Caco-2 (cell line): ENCODE measurements around the gene ACSS1. TPM values are rescaled to one million over a fixed set of nuclear protein-coding genes. Genes with fewer than 3 reads are reported as not detected.

Experiments used
- BruUV-seq: library from RNA; stranded (reverse); fragments of 400-500 nt; replicated peaks from 2 replicates; lab custom pipeline; 2021; lab: Mats Ljungman, UMichigan
- CTCF ChIA-PET: fragments of 300-600 bp; sonication (Branson Sonifier 250); formaldehyde crosslinking; loops from one replicate; lab custom pipeline; 2022; ENCODE audit warnings: antibody characterized with exemption; lab: Charles Lee
- POLR2A ChIA-PET: fragments of 300-600 bp; sonication (Branson Sonifier 250); formaldehyde crosslinking; loops from one replicate; lab custom pipeline; 2022; ENCODE audit warnings: antibody characterized with exemption; lab: Charles Lee
- DNase-seq, 2 experiments: peaks; one replicate each; pipeline versions ENCODE4 v3.0.0 to v3.0.0-alpha.2; 2020 to 2022
- H3K27me3 ChIP-seq: replicated peaks from 2 replicates; pipeline ENCODE4 v1.6.0; 2011; ENCODE audit warnings: low read length; ENCODE audit not compliant: control insufficient read depth, insufficient read depth
- H3K36me3 ChIP-seq: 2 replicates; pipeline ENCODE4 v1.5.1; 2011; ENCODE audit warnings: low read length; ENCODE audit not compliant: control insufficient read depth, insufficient read depth
- H3K4me1 ChIP-seq: fragments of 250-450 bp; sonication (Bioruptor Pico); 2 replicates; pipeline ENCODE4 v1.5.1; 2020; ENCODE audit warnings: mild to moderate bottlenecking
- H3K4me3 ChIP-seq: 2 replicates; pipeline ENCODE4 v1.5.1; 2011; ENCODE audit warnings: low read depth, mild to moderate bottlenecking, control low read depth, low read length
- H3K9me3 ChIP-seq: fragments of 250-450 bp; sonication (Bioruptor Pico); 2 replicates; pipeline ENCODE4 v1.5.1; 2020; ENCODE audit warnings: mild to moderate bottlenecking, moderate library complexity
- H3K27ac Mint-ChIP-seq: one replicate; pipeline ENCODE4 v1.8.0; 2022; ENCODE audit warnings: mixed read lengths; ENCODE audit not compliant: unreplicated experiment
- H3K27me3 Mint-ChIP-seq: one replicate; pipeline ENCODE4 v1.8.0; 2022; ENCODE audit warnings: mixed read lengths; ENCODE audit not compliant: insufficient read depth, unreplicated experiment
- H3K36me3 Mint-ChIP-seq: one replicate; pipeline ENCODE4 v1.8.0; 2022; ENCODE audit warnings: mild to moderate bottlenecking, mixed read lengths; ENCODE audit not compliant: insufficient read depth, unreplicated experiment
- H3K4me1 Mint-ChIP-seq: one replicate; pipeline ENCODE4 v1.8.0; 2022; ENCODE audit warnings: low read depth, mixed read lengths; ENCODE audit not compliant: unreplicated experiment
- H3K4me3 Mint-ChIP-seq: one replicate; pipeline ENCODE4 v1.8.0; 2022; ENCODE audit warnings: mild to moderate bottlenecking, moderate library complexity, mixed read lengths; ENCODE audit not compliant: unreplicated experiment
- H3K9me3 Mint-ChIP-seq: one replicate; pipeline ENCODE4 v1.8.0; 2022; ENCODE audit warnings: mixed read lengths; ENCODE audit not compliant: unreplicated experiment
- CTCF ChIP-seq, 2 experiments: fragments of 200-600 bp in 1 of 2; IDR thresholded peaks; 1 replicate in 1 of 2; 2 replicates in 1 of 2; pipeline versions ENCODE4 v1.5.1 to v1.8.0; 2011 to 2022; ENCODE audit warnings: antibody characterized with exemption in 1 of 2, control low read depth in 1 of 2, inconsistent platforms in 1 of 2, low read depth in 1 of 2, low read length in 1 of 2, mild to moderate bottlenecking in 1 of 2, moderate library complexity in 1 of 2; ENCODE audit not compliant: insufficient read depth in 1 of 2, severe bottlenecking in 1 of 2, unreplicated experiment in 1 of 2
- intact Hi-C: fragments of 100-400 bp; cut with micrococcal nuclease; formaldehyde crosslinking; loops from one replicate; pipeline ENCODE4 v1.10.0; 2022; ENCODE audit not compliant: unreplicated experiment
- total RNA-seq: library from RNA; stranded (reverse); gene quantifications from 2 replicates; pipeline ENCODE4 v1.2.3, GENCODE V29; 2022

Gene ACSS1
- total RNA-seq, 1 experiment from 2014 or later, result 113 TPM

- no peaks in the 10 kb centered on the region for H3K9me3 Mint-ChIP-seq
- no peak overlapping the region for H3K4me3 ChIP-seq
- no peaks in the 10 kb centered on the region for H3K9me3 ChIP-seq
- no peak overlapping the region for H3K4me3 Mint-ChIP-seq
- TF ChIP-seq CTCF (IDR thresholded peaks at IDR 0.05; ENCODE audit: insufficient read depth in 1 of 2, low read depth in 1 of 2, low read length in 1 of 2, severe bottlenecking in 1 of 2, unreplicated experiment in 1 of 2), result no peak
- H3K4me1 ChIP-seq, result peaks cover 30% of the 10 kb centered on the region
- DNase-seq, result peak in 1 of 2 experiments; percentile 27
- peak overlapping the region; percentile 92 for H3K27ac Mint-ChIP-seq
- no peaks in the 10 kb centered on the region for H3K27me3 Mint-ChIP-seq
- peaks cover 28% of the 10 kb centered on the region for H3K4me1 Mint-ChIP-seq
- CTCF ChIA-PET, result interaction anchor here (0.6 to 1.8 kb wide), 2 partner anchors 41 to 46 kb away, joined by 3 to 4 read pairs; no protein-coding TSS in a partner anchor
- H3K27me3 ChIP-seq, result no peaks in the 10 kb centered on the region
- H3K36me3 ChIP-seq, result peaks cover 1% of the 10 kb centered on the region
- intact Hi-C loops, result no loop called here
- POLR2A ChIA-PET, result no interaction called here
- no TSS peak for BruUV-seq
- peaks cover 40% of the 10 kb centered on the region for H3K36me3 Mint-ChIP-seq
Measured at GRCh38 chr20:25019381-25020155, 38.4 kb downstream of the ACSS1 start.

- intact Hi-C loops, result no loop called here
- CTCF ChIA-PET, result interaction anchor here (0.6 to 1.8 kb wide), 3 partner anchors 14 to 47 kb away, joined by 3 to 4 read pairs (median 3); no protein-coding TSS in a partner anchor
- BruUV-seq, result no TSS peak
- no peaks in the 10 kb centered on the region for H3K9me3 ChIP-seq
- Mint-ChIP-seq H3K36me3 (peaks cover 40% of the 10 kb centered on the region), H3K4me3 (no peak overlapping the region), H3K9me3 (no peaks in the 10 kb centered on the region), H3K27me3 (no peaks in the 10 kb centered on the region), H3K4me1 (peaks cover 28% of the 10 kb centered on the region), H3K27ac (peak overlapping the region; percentile 92)
- H3K4me3 ChIP-seq, result no peak overlapping the region
- H3K27me3 ChIP-seq, result no peaks in the 10 kb centered on the region
- TF ChIP-seq CTCF (IDR thresholded peaks at IDR 0.05; ENCODE audit: insufficient read depth in 1 of 2, low read depth in 1 of 2, low read length in 1 of 2, severe bottlenecking in 1 of 2, unreplicated experiment in 1 of 2), result no peak
- H3K4me1 ChIP-seq, result peaks cover 30% of the 10 kb centered on the region
- peak in 1 of 2 experiments; percentile 21 for DNase-seq
- peaks cover 1% of the 10 kb centered on the region for H3K36me3 ChIP-seq
- POLR2A ChIA-PET, result no interaction called here
Measured at GRCh38 chr20:25018841-25019240, 39.1 kb downstream of the ACSS1 start.

- no TSS peak for BruUV-seq
- Histone ChIP-seq H3K4me3 (no peak overlapping the region), H3K36me3 (peaks cover 1% of the 10 kb centered on the region), H3K9me3 (no peaks in the 10 kb centered on the region), H3K4me1 (peaks cover 30% of the 10 kb centered on the region), H3K27me3 (no peaks in the 10 kb centered on the region)
- no peak for TF ChIP-seq CTCF (IDR thresholded peaks at IDR 0.05; ENCODE audit: insufficient read depth in 1 of 2, low read depth in 1 of 2, low read length in 1 of 2, severe bottlenecking in 1 of 2, unreplicated experiment in 1 of 2)
- peak in 1 of 2 experiments; percentile 22 for DNase-seq
- CTCF ChIA-PET, result interaction anchor here (1.0 to 1.8 kb wide), 2 partner anchors 15 to 47 kb away, joined by 3 to 4 read pairs; no protein-coding TSS in a partner anchor
- POLR2A ChIA-PET, result no interaction called here
- intact Hi-C loops, result no loop called here
- H3K27me3 Mint-ChIP-seq, result no peaks in the 10 kb centered on the region
- H3K36me3 Mint-ChIP-seq, result peaks cover 36% of the 10 kb centered on the region
- peaks cover 28% of the 10 kb centered on the region for H3K4me1 Mint-ChIP-seq
- H3K27ac Mint-ChIP-seq, result peak overlapping the region; percentile 92
- H3K4me3 Mint-ChIP-seq, result no peak overlapping the region
- H3K9me3 Mint-ChIP-seq, result no peaks in the 10 kb centered on the region
Measured at GRCh38 chr20:25018425-25018824, 39.5 kb downstream of the ACSS1 start.
